Ovary (tissue), 9 donors: ENCODE measurements around the gene SERPINH1. TPM values are rescaled to one million over a fixed set of nuclear protein-coding genes. Genes with fewer than 3 reads are reported as not detected.

Source experiments
- DNase-seq, 5 donors: peaks; one replicate each; pipeline ENCODE4 v3.0.0-alpha.2; 2019 to 2020
- H3K27ac ChIP-seq, 2 donors: fragments of 200-600 bp; one replicate each; pipeline versions ENCODE4 v1.5.1 to v1.8.0; 2019 to 2022
- H3K27me3 ChIP-seq: fragments of 200-600 bp; one replicate; pipeline ENCODE4 v1.8.0; 2022
- H3K36me3 ChIP-seq: fragments of 200-600 bp; sonication (generic); one replicate; pipeline ENCODE4 v1.5.1; 2019
- H3K4me1 ChIP-seq: one replicate; pipeline ENCODE4 v1.8.1; 2013; ENCODE audit warnings: mild to moderate bottlenecking, moderate library complexity; ENCODE audit not compliant: insufficient read depth
- H3K4me3 ChIP-seq: fragments of 200-600 bp; sonication (generic); one replicate; pipeline ENCODE4 v1.5.1; 2017
- H3K9me3 ChIP-seq, 2 donors: fragments of 200-600 bp in 1 of 2; sonication (generic) in 1 of 2; one replicate each; pipeline versions ENCODE4 v1.5.1 to v1.8.1; 2013 to 2019; ENCODE audit warnings: mild to moderate bottlenecking in 1 of 2, moderate library complexity in 1 of 2
- CTCF ChIP-seq, 3 donors: fragments of 450-650 bp in 2 of 3; fragments of 200-600 bp in 1 of 3; IDR thresholded peaks; one replicate each; pipeline versions ENCODE4 v1.5.1 to v1.8.0; 2016 to 2022; ENCODE audit warnings: antibody characterized with exemption in 3 of 3, mild to moderate bottlenecking in 1 of 3
- EP300 ChIP-seq: sonication (generic); formaldehyde crosslinking; IDR thresholded peaks from one replicate; pipeline ENCODE4 v1.6.1; 2017; ENCODE audit warnings: antibody characterized with exemption
- POLR2A ChIP-seq: fragments of 450-650 bp; IDR thresholded peaks from one replicate; pipeline ENCODE4 v1.6.1; 2017; ENCODE audit warnings: antibody characterized with exemption, mild to moderate bottlenecking, moderate library complexity
- WGBS, 3 donors: extraction: QIAGEN DNeasy Blood & Tissue Kit in 1 of 3; methylation state at CpG; one replicate each; pipeline versions ENCODE4 v1.1.5 to v1.1.7; 2013 to 2017; 5-methylcytosine and 5-hydroxymethylcytosine counted together
- intact Hi-C, 4 donors: fragments of 100-400 bp; cut with DNase I; formaldehyde crosslinking; loops; one replicate each; pipeline versions ENCODE4 v1.11.0 to v1.15.1; 2022 to 2023
- polyA plus RNA-seq, 2 donors: library from polyadenylated mRNA; stranded (reverse); fragments of 200-250 nt in 1 of 2; fragments of 350-450 nt in 1 of 2; fragmentation: Illumina TruSeq in 1 of 2; extraction: RNeasy Lipid Tissue Mini Kit (QIAGEN cat#74804) in 1 of 2; gene quantifications; one replicate each; pipeline ENCODE4 v1.2.3, GENCODE V29; 2013 to 2014
- total RNA-seq, 7 donors: library from RNA; depleted of rRNA in 2 of 7; stranded (reverse); fragments of >200 nt in 2 of 7; fragmentation: NEBNext Ultra II Directional in 3 of 7; extraction: Animal tissue kit (Norgen Biotek cat#: 25700) in 3 of 7; gene quantifications; one replicate each; pipeline versions ENCODE4 v1.1.0 to v1.2.4, GENCODE V29; 2016 to 2023
- donor health status: DM: no; HTN: no; CAD: no; lungs with moderate emphysema.
- donor health status: DM: no; HTN: no; CAD: no.
- donor health status: Bipolar disorder and iron deficiency.
- donor health status: DM: yes; HTN: yes; CAD: no.
- donor health status: DM: no; HTN: no; CAD: no.
- donor health status: DM: yes; HTN: yes; CAD: no.

Gene SERPINH1
- total and polyA plus RNA-seq, 9 donors: 122 to 289 (median 183) TPM

GRCh38 chr11:75586395-75586794, 24.3 kb downstream of the SERPINH1 start:
- Histone ChIP-seq H3K27ac (no peak overlapping the region), H3K4me3 (no peak overlapping the region), H3K4me1 (peaks cover 1% of the 10 kb centered on the region), H3K36me3 (no peaks in the 10 kb centered on the region), H3K9me3 (no peaks in the 10 kb centered on the region), H3K27me3 (no peaks in the 10 kb centered on the region)
- intact Hi-C loops: loop anchor here in 1 of 4 donors (2.0 kb wide), 1 partner anchor 38 kb away; no protein-coding TSS in a partner anchor
- no peak for TF ChIP-seq EP300
- no peak for TF ChIP-seq POLR2A
- no peak for TF ChIP-seq CTCF (IDR thresholded peaks at IDR 0.05)
- 88 to 96% (median 91%) methylated on average over 3 of the region's 3 CpGs for WGBS, 3 donors
- no peak for DNase-seq

DNA sequence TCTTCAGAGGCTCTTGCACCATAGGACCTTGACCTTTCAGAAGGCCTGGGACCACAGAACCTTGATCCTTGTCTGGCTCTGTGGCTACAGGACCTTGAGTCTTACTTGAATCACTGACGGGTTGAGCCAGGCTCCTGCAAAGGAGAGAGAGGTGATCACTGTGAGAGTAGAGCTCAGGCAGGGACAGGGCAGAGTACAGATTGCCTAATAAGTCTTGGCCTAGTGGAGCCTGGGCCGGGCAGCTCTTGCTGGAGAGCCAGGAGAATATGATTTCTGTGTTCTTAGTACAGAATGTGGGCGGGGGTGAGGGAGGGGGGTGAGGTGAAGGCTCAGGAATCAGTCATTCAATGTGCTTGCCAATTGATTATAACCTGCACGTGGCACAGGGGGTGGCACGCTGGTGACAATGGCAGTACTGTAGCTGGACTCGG, 26.0 kb downstream of the SERPINH1 start:
- H3K9me3 ChIP-seq: no peaks in the 10 kb centered on the region
- no peak overlapping the region for H3K4me3 ChIP-seq
- intact Hi-C loops: no loop called here
- 93 to 95% (median 94%) methylated on average over 6 of the region's 6 CpGs for WGBS, 3 donors
- H3K36me3 ChIP-seq: no peaks in the 10 kb centered on the region
- no peak for DNase-seq
- no peak for TF ChIP-seq EP300
- TF ChIP-seq CTCF (IDR thresholded peaks at IDR 0.05): no peak
- H3K27ac ChIP-seq: no peak overlapping the region
- peaks cover 1% of the 10 kb centered on the region for H3K4me1 ChIP-seq
- no peaks in the 10 kb centered on the region for H3K27me3 ChIP-seq

DNA sequence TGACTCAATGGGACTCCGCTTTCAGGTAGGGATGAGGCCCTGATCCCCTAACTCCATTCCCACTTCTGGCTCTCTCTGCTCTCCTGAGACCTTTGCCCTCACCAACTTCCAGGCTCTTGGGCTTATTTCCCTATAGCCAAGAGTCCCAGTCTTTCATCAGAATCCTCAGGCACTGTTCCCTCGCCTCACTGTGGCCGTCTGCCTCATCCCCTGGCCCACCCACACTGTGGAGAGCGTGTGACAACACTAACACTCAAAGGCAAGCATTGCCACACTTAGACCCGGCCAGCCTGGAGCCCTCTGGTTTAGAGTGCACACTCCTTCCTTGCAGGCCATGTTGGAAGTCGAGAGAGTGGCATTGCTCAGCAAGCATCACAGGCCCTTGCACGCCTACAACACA, 27.0 kb downstream of the SERPINH1 start:
- H3K4me3 ChIP-seq: no peak overlapping the region
- no peak for DNase-seq
- TF ChIP-seq CTCF (IDR thresholded peaks at IDR 0.05) (no peak), POLR2A (no peak), EP300 (no peak)
- intact Hi-C loops: no loop called here
- H3K27ac ChIP-seq: no peak overlapping the region
- peaks cover 1% of the 10 kb centered on the region for H3K4me1 ChIP-seq
- H3K9me3 ChIP-seq: no peaks in the 10 kb centered on the region
- no peaks in the 10 kb centered on the region for H3K36me3 ChIP-seq
- WGBS, 3 donors: 90 to 96% (median 93%) methylated on average over 7 of the region's 7 CpGs
- no peaks in the 10 kb centered on the region for H3K27me3 ChIP-seq

DNA sequence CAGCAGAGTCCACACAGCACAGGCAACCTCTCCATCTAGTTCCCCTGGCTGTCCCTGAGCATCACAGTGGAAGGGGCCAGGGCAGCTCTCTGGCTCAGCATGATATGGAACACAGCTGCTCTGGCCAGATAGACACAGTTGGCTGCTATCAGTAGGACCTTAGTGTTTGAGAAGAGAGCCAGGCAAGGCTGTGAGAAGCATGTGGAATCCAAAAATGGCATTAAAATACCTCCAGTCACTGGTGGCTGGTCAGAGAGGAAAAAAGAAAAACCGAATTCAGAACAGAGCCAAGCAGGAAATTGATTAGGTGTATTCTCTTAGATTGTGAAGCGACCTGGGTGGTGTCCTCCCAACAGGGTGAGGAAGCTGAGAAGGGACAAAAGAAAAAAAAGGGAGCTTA, 27.9 kb downstream of the SERPINH1 start:
- Histone ChIP-seq H3K27ac (no peak overlapping the region), H3K9me3 (no peaks in the 10 kb centered on the region), H3K4me1 (no peaks in the 10 kb centered on the region), H3K36me3 (no peaks in the 10 kb centered on the region), H3K4me3 (no peak overlapping the region), H3K27me3 (no peaks in the 10 kb centered on the region)
- intact Hi-C loops: no loop called here
- no peak for DNase-seq
- WGBS, 3 donors: 61 to 65% (median 65%) methylated on average over 2 of the region's 2 CpGs
- TF ChIP-seq EP300: no peak
- no peak for TF ChIP-seq POLR2A
- TF ChIP-seq CTCF (IDR thresholded peaks at IDR 0.05): no peak

- H3K4me1 ChIP-seq: no peaks in the 10 kb centered on the region
- H3K27me3 ChIP-seq: no peaks in the 10 kb centered on the region
- no peak overlapping the region for H3K4me3 ChIP-seq
- no peak for TF ChIP-seq CTCF (IDR thresholded peaks at IDR 0.05)
- no peak for TF ChIP-seq EP300
- TF ChIP-seq POLR2A: no peak
- no peak for DNase-seq
- WGBS, 3 donors: 82 to 87% (median 82%) methylated on average over 8 of the region's 8 CpGs
- intact Hi-C loops: no loop called here
- H3K36me3 ChIP-seq: no peaks in the 10 kb centered on the region
- H3K27ac ChIP-seq: no peak overlapping the region
- no peaks in the 10 kb centered on the region for H3K9me3 ChIP-seq
Observed at GRCh38 chr11:75591371-75591770, 29.3 kb downstream of the SERPINH1 start.
